Central memory CD4-positive, alpha-beta T cell (primary cell): ENCODE results near the gene CD44.

ENCODE experiments used
- DNase-seq: peaks from one replicate; pipeline ENCODE4 v3.0.0; 2022

The CD44 gene

DNA sequence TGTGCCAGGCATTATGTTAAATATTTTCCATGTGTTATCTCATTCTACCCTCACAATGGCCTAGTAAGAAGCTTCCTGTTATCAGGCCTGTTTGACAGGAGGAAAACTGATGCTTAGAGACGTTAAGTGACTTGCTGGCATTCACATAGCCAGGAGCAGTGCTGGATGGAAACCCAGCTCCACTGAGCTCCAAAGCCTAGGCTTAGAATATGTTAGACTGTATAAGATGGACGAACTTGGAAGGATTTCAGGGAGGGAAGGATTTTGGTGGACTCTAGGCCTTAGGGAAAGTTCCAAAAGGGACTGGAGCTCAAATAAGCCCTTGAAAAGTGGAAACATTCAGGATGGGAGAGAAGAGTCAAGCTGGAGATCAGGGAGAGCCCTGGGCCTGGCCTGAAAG, 2.1 kb downstream of the CD44 start:
- no peak for DNase-seq

DNA sequence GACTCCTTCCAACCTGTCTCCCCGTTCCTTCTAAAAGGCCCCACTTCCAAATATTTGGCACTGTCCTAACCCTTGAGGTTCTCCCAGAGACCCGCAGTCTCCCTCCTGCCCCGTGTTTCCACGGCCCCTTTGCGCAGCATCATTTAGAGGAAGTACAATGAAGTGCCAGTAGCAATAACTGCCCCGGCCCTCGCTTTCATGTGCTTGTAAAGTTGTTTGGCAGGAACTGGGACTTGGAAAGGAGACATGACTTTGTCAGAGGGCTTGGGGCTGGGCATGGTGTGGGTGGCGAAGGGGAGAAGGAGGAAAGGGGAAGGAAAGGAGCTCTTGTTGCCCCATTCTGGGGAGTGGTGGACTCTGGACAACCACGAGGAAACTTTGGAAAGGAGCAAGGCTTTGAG, 2.6 kb downstream of the CD44 start:
- DNase-seq: no peak

DNA sequence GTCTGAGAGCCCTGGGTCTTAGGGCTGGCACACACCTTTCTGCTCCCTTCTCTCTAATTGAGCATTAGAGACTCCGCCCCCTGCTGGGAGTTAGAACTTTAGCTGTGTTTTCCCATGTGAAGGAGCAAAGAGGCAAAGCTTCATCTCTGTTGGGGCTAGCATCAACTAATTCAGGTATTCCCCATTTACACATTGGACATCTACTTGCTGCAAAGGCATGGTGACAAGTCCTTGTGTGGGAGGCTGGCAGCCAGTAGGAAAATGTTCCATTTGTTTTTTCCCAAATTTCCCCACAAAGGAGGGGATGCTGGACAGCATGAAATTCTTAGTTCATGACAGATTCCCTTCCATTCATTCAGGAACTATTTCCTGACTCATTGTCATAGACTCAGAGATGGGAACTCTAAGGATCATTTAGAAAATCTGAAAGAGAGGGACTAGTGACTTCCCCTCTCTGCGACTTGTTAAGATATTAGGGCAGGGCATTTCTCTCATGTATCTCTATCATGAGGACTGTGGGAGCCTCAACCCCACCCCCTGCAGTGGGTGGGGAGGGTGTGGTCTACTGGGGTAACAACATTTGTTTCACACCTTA, 3.6 kb downstream of the CD44 start:
- peak; percentile 60 for DNase-seq

DNA sequence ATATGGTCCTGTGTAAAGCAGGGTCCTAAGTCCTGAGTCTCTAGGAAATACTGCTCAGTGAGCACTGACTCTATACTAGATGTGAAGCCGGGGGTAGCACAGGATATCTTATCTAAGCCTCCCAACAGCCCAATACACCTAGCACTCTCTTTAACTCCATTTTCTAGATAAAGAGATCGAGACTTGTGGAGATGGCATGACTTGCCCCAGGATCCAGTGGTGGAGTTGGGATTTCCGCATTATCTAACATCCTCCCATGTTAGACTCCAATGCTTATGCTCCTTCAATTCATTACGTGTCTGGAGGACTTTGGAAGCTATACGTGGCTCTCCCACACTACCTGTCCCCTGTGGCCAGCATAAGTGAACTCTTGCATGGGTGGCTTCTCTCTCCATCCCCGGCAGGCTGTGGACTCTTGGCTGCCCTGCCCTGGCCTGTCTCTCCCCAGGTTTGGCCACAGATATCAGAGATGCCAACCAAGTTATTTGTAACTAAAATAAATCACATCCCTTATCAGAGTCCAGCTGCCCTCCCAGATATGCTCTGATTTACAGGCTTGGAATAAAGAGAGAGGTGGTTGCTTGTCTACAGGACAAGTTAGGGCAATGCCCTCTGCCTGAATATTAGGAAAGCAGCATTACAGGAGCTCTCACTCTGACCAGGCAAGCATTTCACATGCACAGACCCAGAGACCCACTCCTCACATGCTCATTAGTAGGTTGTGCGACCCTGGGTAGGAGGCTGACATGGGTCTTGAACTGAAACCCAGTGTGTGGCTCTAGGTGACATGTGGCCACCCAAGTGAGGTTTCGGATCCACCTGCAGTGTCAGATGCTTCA, 4.5 kb downstream of the CD44 start:
- no peak for DNase-seq

DNA sequence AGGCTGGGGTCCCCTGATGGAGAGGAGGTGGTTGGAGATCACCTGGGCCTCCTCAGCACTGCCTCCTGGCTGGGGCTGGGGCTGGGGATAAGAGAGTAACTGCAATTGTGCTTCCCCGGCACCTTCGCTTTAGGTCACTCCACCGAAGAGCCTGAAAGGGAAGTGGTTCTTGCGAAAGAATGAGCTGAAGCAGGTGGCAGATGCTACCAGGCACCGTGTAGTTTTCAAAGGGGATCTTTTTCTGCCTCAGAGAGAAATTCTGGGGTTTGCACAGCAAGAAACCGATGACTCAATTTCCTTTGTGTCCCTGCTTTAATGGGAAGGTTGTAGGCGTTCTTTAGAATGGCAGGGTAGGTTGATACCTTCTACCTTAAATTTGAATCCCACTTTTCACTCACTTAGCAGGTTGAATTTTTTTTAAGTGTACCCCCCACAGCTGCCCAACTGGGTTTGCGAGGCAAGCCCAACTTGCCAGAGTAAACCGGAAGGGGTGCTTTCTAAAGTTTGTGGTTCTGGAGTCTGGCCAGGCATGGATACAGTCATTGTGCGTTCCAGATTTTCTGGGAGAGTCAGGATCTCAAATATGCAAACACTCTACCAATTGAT, 5.3 kb downstream of the CD44 start:
- peak; percentile 73 for DNase-seq

DNA sequence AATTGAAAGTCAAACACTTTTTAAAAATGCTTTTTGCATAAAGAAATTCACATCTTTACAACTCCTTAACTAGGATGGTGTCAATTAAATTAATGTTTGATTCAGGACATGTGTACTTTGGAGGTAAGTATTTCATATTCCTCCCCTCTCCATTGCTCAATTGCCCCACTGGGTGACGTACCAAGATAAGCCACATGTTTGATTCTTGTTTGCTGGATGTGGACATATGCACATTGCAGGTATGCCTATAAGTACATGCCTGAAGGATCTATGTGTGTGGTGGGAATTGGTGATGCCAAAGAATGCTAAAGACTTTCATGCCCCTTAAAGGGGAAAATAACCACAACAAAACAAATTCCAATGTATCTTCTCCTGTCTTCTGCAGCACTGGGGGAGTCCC, 5.8 kb downstream of the CD44 start:
- no peak for DNase-seq

DNA sequence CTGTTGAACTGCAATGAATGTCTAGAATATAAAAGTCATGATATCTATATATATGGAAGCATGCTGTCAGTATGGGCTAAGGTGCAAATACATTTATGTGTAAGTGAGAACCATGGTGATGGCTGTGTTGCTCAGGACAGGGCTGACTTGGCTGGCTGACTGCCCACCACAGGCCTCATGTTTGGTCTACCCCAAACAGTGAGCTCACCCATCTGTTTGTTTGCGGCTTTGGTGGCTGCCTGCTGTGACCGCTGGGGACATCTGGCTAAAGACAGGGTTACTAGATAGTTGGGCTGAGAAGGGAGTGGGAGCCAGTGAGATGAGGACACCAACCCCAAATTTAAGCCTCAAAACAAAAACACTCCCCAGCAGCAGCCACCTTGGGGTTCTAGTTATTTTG, 6.3 kb downstream of the CD44 start:
- no peak for DNase-seq

DNA sequence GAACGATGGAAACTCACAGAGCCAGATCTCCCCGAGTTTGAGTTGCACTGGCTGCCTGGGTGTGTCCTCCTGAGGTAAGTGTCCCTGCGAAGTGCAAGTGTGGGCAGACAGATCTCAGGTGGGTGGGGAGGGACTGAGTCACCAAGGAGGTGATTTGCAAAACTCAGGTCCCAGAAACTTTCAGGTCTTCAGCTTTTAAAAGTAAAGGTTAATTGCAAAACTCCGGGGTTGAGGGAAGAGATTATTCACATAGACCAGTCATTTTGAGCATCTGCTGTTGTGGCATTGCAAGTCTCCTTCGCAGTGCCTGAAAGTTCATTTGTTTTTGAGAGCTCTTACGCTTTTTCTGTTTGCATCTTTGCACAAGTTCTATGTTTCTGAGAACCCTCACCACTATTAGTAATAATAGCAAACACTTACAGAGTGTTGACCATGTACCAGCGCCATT, 7.1 kb downstream of the CD44 start:
- DNase-seq: no peak

DNA sequence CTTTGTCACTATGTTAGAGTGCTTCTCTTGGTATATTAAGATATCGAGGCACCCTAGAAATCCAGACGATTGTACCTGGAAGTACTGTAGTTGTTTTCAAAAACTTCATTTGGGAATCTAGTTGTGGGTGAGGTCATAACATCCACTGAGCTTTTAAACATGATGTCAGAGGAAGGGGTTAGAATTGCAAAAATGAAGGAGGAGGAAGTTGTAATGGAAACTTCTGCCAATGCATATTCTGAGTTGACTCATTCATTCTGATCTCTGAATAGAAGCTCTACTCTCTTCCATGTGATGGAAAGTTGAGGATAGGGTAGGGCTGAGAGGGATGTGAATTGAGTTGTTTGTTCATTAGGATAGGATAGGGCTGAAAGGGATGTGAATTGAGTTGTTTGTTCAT, 7.7 kb downstream of the CD44 start:
- no peak for DNase-seq

DNA sequence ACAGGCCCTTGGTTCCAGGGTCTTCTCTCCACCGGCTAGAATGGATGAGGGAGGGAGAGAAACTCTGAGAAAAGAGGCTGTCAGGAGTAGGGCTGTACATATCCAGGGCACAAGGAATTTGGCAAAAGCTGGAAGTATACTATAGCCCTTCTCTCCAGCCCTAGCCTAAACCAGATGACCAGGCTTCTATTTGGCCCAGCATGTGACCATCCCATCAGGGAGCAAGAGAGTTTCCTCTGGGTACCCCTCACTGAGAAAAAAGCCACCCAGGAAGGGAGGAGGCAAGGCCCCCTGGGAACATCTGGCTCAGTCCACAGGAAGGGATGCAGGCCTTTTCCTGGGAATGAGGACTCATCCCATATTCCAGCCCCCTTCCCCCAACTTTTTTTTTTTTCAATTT, 8.3 kb downstream of the CD44 start:
- no peak for DNase-seq

DNA sequence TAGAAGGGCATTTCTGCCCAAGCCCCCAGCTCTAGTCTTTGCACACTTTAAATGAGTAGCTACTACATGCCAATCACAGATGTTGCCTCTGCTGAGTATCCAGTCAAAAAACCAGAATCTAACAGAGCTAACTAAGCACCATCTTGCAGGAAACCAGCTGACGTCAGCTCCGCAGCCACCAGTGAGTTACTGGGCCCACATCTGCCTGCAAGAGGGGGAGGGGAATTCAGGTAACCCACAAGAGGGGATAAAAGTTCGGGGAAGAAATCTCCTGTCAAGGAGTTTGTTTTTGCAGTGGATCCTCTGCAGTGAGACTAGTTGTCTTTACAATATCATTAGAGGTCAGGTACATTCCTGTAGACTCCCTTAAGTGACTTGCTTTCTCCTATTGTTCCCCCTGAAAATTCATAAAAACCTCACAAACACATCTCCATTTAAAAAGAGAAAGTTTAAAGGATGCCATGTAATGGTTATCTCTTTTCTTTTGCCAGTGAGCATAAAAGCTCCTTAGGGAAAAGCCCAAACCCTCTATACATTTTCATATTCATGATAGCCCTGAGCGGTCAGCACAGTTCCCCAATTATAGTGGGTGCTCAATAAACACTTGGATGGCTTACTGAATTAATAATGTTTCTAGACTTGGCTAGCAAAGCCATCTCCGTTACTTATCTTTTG, 9.3 kb downstream of the CD44 start:
- DNase-seq: peak; percentile 60

DNA sequence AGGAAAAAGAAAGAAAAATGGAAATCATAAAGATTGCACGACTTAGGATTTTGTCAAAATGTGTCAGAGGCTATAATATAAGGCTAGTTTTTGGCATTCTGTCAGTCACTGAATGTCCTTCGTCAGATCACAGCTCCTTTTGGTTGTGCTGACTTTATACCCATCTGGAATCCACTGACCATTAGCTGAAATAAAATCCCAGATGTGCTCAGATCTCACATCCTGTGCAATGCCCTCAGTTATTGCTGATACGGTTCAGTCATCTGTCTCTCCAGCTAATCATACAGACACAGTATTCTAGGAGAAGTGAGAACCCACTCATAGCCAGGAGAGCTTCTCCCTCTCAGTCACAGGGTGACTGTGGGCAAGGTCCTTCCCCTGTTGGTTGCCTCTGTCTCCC, 11.5 kb downstream of the CD44 start:
- DNase-seq: no peak

DNA sequence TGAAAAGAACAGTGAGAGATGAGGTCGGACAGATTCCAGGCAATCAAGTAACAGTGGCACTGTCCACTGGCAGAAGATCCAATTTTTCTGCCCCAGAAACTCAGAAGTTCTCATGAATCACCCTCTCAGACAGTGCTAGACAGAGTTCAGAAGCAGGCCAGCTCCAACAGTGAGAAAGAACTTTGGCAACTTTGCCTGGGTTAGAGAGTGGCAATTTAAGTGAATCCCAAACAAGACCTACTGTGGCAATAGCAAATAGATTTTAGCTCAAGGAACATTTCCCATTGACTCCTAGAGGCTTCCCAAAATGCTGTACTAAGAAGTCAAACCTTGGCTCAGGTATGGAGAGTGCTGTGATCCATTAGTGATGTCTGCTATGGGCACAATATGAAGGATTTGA, 12.3 kb downstream of the CD44 start:
- no peak for DNase-seq

DNA sequence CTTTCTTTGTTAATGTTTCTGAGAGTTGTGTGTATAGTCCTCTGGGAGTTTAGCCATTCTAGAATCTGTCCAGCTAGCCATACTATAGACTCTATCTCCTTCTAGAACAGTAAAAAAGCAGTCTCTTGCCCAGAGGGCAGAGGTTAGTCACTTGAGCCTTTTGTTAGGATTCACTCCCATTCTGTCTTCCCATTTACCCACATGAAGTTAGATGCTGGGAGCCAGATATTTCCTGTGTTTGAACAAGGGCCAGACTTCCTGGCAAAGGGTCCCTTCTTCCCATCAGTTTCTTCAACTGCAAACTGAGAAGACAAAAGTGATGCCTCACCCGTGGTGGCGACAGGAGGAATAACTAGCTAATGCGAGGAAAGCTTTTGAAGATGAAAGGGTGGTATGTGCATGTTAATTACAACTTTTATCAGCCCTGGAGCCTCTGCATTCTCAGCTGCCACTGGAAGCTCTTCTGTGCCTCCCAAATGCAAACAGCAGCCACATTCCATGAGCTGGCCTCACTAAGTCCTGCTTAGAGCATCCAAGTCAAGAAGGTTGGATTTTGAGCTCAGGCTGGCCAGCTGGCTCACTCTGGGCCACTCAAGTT, 12.8 kb downstream of the CD44 start:
- DNase-seq: no peak

DNA sequence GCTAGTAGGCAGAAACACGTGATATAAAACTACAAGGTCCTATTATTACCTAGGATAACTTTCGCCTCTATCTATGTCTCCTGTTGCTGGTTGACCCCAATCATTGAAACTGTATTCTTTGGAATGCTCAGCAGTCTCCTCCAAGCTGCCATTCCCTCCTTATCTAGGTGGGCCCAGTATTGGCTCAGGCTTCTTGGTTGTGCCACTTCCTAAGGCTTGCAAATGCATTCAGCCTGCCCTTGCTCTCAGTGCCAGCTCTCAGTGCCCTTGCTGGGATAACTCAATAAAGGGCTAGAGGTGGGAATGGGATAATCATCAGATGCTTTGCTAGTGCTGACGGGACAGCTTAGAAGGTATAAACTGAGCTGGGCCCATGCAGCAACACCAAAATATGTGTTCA, 13.6 kb downstream of the CD44 start:
- no peak for DNase-seq

DNA sequence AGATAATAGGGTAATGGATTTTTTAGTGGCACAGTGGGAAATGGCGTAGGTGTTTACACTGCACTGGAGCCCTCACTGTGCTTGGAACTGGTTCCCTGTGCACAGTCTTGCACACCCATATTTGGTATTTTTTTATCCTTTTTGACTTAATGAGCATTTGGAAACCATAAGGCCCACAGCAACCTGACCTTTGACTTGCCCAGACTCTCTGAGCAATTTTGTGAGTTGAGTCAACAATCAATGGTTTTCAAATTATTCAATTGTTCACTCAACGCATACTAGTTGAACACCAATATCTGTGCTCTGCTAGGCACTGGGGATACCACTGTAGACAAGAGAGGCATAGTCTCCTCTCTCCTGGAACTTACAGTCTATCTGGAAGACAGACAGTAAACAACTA, 14.3 kb downstream of the CD44 start:
- DNase-seq: no peak

DNA sequence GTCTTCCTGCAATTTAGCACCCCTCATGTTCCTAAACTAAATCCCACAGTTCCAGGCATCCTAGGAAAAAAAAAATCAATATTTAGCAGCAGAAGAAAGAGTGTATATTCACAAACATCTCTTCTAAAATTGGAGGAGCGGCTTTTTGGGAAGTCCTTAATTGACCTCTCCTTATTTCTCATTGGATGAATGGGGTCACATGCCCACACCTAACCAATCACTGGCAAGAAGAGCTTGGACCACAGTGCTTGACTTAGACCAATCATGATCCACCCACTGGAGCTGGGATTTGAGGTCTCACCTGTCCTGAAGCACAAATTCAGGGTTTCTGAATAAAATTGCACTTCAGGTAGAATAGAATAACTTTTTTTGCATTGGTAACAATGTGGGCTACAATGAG, 16.0 kb downstream of the CD44 start:
- no peak for DNase-seq

DNA sequence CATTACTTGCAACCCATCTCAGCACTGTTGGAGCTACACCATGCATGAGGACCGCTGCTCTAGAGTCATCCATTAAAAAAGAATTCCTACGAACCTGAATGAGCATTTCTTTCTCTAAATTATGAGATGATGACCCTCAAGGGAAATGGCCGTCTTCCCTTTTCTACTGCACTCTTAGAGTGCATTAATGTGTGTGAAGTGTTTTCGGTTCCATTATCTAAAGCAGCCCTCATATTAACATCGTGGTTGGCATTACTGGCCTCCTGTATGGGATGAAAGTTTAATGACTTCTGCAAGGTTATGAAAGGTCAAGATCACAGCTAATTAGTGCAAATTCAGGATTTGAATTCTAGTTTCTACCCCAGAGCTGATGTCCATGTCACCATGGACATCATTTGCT, 16.7 kb downstream of the CD44 start:
- DNase-seq: no peak

DNA sequence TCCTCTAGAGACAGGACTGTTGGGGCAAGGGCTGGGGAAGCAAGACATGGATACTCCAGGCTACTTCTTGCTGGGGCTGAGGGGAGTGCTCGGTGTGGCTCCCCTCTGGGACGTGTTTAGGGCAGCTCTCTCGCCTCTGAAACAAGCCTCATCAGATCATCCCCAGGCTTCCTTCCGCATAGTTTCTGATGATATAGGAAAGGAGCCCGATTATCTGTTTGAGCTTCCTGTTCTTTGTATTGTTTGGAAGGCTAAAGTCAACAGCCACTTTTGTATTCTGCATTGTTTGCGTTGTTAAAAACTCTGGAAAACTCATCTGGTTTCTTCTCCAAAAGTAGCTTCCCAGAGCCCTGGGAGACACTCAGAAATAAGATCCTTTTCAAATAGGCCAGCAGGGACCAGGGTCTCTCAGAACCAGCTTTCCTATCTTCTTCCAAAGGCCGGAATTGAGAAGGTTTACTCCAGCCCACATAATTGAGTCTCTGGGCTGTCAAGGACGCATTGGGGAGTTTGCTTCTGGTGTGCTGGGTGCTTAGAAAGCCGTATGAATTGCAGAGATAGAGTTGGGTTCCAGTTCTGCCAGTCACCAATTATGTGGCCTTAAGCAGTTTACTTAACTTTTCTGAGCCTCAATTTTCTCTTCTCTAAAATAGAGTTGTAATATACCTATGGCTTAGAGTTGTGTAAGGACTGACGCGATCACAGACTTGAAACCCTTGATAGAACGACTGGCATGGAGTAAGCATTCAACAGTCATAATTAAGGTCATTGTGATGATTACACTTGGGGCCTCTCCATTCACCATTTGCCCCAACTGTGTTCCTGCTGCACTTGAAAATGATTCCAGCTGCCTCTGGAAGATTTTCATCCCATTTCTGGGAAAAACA, 19.1 kb downstream of the CD44 start:
- DNase-seq: no peak

DNA sequence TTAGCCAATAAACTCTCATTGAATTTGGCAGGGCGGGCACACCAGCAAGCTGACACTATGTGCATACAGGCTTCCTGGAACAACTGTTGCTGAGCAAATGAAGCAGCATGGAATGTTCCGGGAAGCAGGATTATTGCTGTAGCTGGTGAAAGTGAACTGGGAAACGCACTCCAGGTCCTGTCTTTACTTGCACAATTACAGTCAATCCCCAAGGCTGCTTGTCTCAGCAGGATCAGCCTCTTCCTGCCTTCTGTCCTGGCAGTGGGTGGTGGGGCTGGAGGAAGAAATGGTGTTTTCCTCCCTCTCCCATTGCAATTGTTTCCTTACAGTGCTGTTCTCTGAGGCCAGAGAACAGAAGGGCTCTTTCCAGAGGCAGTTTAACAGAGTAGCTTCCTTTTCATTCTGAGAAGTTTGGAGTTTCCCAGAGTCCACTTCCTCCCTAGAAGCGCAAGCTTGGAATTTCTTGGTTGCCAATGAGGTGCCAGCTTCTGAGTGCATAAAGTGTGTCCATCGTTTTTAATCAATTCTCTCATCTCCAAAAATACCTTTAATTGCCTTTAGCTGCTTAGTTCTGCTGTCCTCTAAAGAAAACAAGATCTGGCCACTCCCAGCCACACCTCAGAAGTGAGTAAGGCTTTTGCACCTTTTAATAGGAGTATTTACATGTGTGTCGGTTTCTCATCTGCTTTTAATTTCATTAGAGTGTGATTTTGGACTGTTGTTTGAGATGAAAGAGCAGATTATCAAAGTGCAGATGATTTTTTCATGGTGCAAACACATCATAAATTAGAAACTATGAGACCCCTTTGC, 19.9 kb downstream of the CD44 start:
- no peak for DNase-seq

DNA sequence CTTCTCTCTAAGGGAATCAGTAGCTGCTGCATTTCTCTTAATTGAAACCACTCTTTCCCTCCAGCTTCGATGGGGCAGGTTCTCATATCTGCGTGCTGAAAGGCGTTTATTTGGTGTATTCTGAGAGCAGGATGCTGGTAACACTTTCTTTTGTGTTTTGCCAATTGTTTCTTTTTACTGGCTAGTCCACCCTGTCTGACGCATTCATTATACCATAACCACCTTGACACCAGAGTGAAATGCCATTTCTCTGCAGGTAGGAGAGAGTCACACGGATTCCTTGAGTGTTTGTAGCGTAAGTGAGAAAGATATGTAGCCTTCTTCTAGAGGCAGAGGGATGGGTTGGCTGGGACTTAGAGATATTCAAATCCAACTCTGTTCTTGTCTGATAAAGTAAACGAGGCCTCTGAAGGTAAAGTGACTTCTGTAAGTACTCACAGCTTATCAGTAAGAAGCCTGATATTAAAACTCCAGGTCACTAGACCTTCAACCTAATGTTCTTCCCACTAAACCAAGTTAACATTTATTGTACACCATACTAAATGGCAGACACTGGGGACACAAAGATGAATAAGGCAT, 21.4 kb downstream of the CD44 start:
- peak; percentile 60 for DNase-seq
